Large intestine (tissue), 12 donors: ENCODE measurements around the gene INTS1. TPM values are rescaled to one million over a fixed set of nuclear protein-coding genes. Genes with fewer than 3 reads are reported as not detected.
A peak's percentile ranks its signal among the peaks of the same experiment; 100 is the strongest.

Experiments
- DNase-seq, 2 donors: peaks; one replicate each; pipeline versions ENCODE4 v3.0.0 to v3.0.0-alpha.2; 2013
- H3K27ac ChIP-seq: one replicate; pipeline ENCODE4 v1.5.1; 2013; ENCODE audit warnings: low read length
- H3K27me3 ChIP-seq: 2 replicates; pipeline ENCODE4 v1.6.1; 2013; ENCODE audit warnings: low read length; ENCODE audit not compliant: control insufficient read depth, insufficient read depth
- H3K36me3 ChIP-seq: 2 replicates; pipeline ENCODE4 v1.6.1; 2013; ENCODE audit warnings: low read length; ENCODE audit not compliant: control insufficient read depth, insufficient read depth
- H3K4me1 ChIP-seq: one replicate; pipeline ENCODE4 v1.6.1; 2013; ENCODE audit warnings: low read length; ENCODE audit not compliant: control insufficient read depth, insufficient read depth
- H3K4me3 ChIP-seq: one replicate; pipeline ENCODE4 v1.5.1; 2013; ENCODE audit warnings: low read length
- H3K9me3 ChIP-seq: one replicate; pipeline ENCODE4 v1.6.1; 2013; ENCODE audit warnings: mild to moderate bottlenecking, low read depth, low read length, moderate library complexity; ENCODE audit not compliant: control insufficient read depth
- WGBS: methylation state at CpG from one replicate; pipeline ENCODE4 v1.1.5; 2013; ENCODE audit warnings: low lambda C conversion rate; ENCODE audit not compliant: insufficient coverage; 5-methylcytosine and 5-hydroxymethylcytosine counted together
- long read RNA-seq, 11 donors: transcript quantifications; one replicate each; lab custom pipeline, GENCODE V29; 2026
- polyA plus RNA-seq: library from polyadenylated mRNA; unstranded; fragments of 120-200 nt; gene quantifications from one replicate; pipeline ENCODE4 v1.2.1, GENCODE V29; 2013

The INTS1 gene
- 50.0 TPM for polyA plus RNA-seq
- long read RNA-seq, donor 1 = 0 reads
- long read RNA-seq, donor 2, partial matches to known transcripts = 5 of 5 reads
- long read RNA-seq, donor 2, other reads (novel, unspliced or antisense) = 0 of 5 reads
- long read RNA-seq, donor 3 = 0 reads
- long read RNA-seq, donor 4 = 0 reads
- long read RNA-seq, donor 5, partial matches to known transcripts = 0 of 1 reads
- long read RNA-seq, donor 5, other reads (novel, unspliced or antisense) = 0 of 1 reads
- long read RNA-seq, donor 6 = 0 reads
- long read RNA-seq, donor 7 = 0 reads
- long read RNA-seq, donor 8, full-length matches to known transcripts = 1 of 1 reads
- long read RNA-seq, donor 8, partial matches to known transcripts = 0 of 1 reads
- long read RNA-seq, donor 8, other reads (novel, unspliced or antisense) = 0 of 1 reads
- long read RNA-seq, donor 9 = 0 reads
- long read RNA-seq, donor 10, full-length matches to known transcripts = 2 of 2 reads
- long read RNA-seq, donor 10, partial matches to known transcripts = 0 of 2 reads
- long read RNA-seq, donor 10, other reads (novel, unspliced or antisense) = 0 of 2 reads
- long read RNA-seq, donor 11 = 0 reads

- peaks cover 34% of the 10 kb centered on the region for H3K36me3 ChIP-seq
Measured at GRCh38 chr7:1503816-1504775, at the start of gene INTS1. INTS1 (minus strand) TSS chr7:1504389; CDS start chr7:1503960, 429 bp downstream.

GRCh38 chr7:1553512-1554210, 49.5 kb upstream of the INTS1 start:
- no peak overlapping the region for H3K27ac ChIP-seq
- H3K4me3 ChIP-seq = peak overlapping the region; percentile 53
- no CpG with 5 or more reads among the region's 28 CpGs for WGBS
- DNase-seq = no peak
- peaks cover 37% of the 10 kb centered on the region for H3K4me1 ChIP-seq
- peaks cover 30% of the 10 kb centered on the region for H3K36me3 ChIP-seq
- H3K9me3 ChIP-seq = no peaks in the 10 kb centered on the region
- no peaks in the 10 kb centered on the region for H3K27me3 ChIP-seq

More at GRCh38 chr7:1503816-1504775, at the start of gene INTS1:
- Histone ChIP-seq H3K9me3 (no peaks in the 10 kb centered on the region), H3K4me1 (peaks cover 7% of the 10 kb centered on the region), H3K27me3 (no peaks in the 10 kb centered on the region), H3K27ac (peak within 1 kb of the TSS; percentile 60), H3K4me3 (peak within 1 kb of the TSS; percentile 72)
- WGBS = no CpG with 5 or more reads among the region's 118 CpGs
- peak; percentile 90 to 94 for DNase-seq

GRCh38 chr7:1552200-1552599, 48.0 kb upstream of the INTS1 start:
- peaks cover 45% of the 10 kb centered on the region for H3K36me3 ChIP-seq
- WGBS = 92% methylated on average over 2 of the region's 7 CpGs
- no peaks in the 10 kb centered on the region for H3K27me3 ChIP-seq
- H3K9me3 ChIP-seq = no peaks in the 10 kb centered on the region
- DNase-seq = no peak
- H3K4me1 ChIP-seq = peaks cover 26% of the 10 kb centered on the region
- no peak overlapping the region for H3K27ac ChIP-seq
- no peak overlapping the region for H3K4me3 ChIP-seq

- no peak overlapping the region for H3K4me3 ChIP-seq
- no peak overlapping the region for H3K27ac ChIP-seq
- no CpG with 5 or more reads among the region's 17 CpGs for WGBS
- H3K36me3 ChIP-seq = peaks cover 58% of the 10 kb centered on the region
- H3K27me3 ChIP-seq = no peaks in the 10 kb centered on the region
- no peak for DNase-seq
- peaks cover 14% of the 10 kb centered on the region for H3K4me1 ChIP-seq
- H3K9me3 ChIP-seq = no peaks in the 10 kb centered on the region
Measured at GRCh38 chr7:1550846-1551155, 46.6 kb upstream of the INTS1 start.

GRCh38 chr7:1550005-1550845, 46.0 kb upstream of the INTS1 start:
- Histone ChIP-seq H3K9me3 (no peaks in the 10 kb centered on the region), H3K36me3 (peaks cover 60% of the 10 kb centered on the region), H3K4me1 (peaks cover 14% of the 10 kb centered on the region), H3K4me3 (no peak overlapping the region), H3K27ac (no peak overlapping the region), H3K27me3 (no peaks in the 10 kb centered on the region)
- DNase-seq = no peak
- WGBS = no CpG with 5 or more reads among the region's 42 CpGs

- Histone ChIP-seq H3K9me3 (no peaks in the 10 kb centered on the region), H3K27ac (no peak overlapping the region), H3K4me3 (no peak overlapping the region), H3K27me3 (no peaks in the 10 kb centered on the region), H3K36me3 (peaks cover 60% of the 10 kb centered on the region), H3K4me1 (peaks cover 6% of the 10 kb centered on the region)
- DNase-seq = no peak
- no CpG with 5 or more reads among the region's 27 CpGs for WGBS
Measured at GRCh38 chr7:1549357-1550004, 45.3 kb upstream of the INTS1 start.

- no peaks in the 10 kb centered on the region for H3K27me3 ChIP-seq
- no peak overlapping the region for H3K4me3 ChIP-seq
- H3K27ac ChIP-seq = no peak overlapping the region
- H3K9me3 ChIP-seq = no peaks in the 10 kb centered on the region
- peaks cover 60% of the 10 kb centered on the region for H3K36me3 ChIP-seq
- 100% methylated on average over 2 of the region's 14 CpGs for WGBS
- H3K4me1 ChIP-seq = peaks cover 4% of the 10 kb centered on the region
- DNase-seq = no peak
Measured at GRCh38 chr7:1548944-1549343, 44.8 kb upstream of the INTS1 start.

GRCh38 chr7:1548438-1548831, 44.2 kb upstream of the INTS1 start:
- WGBS = no CpG with 5 or more reads among the region's 17 CpGs
- no peak overlapping the region for H3K27ac ChIP-seq
- H3K36me3 ChIP-seq = peaks cover 59% of the 10 kb centered on the region
- DNase-seq = no peak
- H3K4me1 ChIP-seq = peaks cover 4% of the 10 kb centered on the region
- no peak overlapping the region for H3K4me3 ChIP-seq
- no peaks in the 10 kb centered on the region for H3K9me3 ChIP-seq
- no peaks in the 10 kb centered on the region for H3K27me3 ChIP-seq

GRCh38 chr7:1547777-1548437, 43.7 kb upstream of the INTS1 start:
- Histone ChIP-seq H3K27me3 (no peaks in the 10 kb centered on the region), H3K4me3 (no peak overlapping the region), H3K27ac (no peak overlapping the region), H3K36me3 (peaks cover 57% of the 10 kb centered on the region), H3K9me3 (no peaks in the 10 kb centered on the region), H3K4me1 (peaks cover 4% of the 10 kb centered on the region)
- DNase-seq = no peak
- WGBS = no CpG with 5 or more reads among the region's 35 CpGs
